Activated naive CD4-positive, alpha-beta T cell treated with anti-CD3 and anti-CD28 coated beads for 36 hours (primary cell): ENCODE measurements around the gene SPDYE17. TPM values are rescaled to one million over a fixed set of nuclear protein-coding genes. Genes with fewer than 3 reads are reported as not detected.
"Not testable (repeated sequence)": the region's sequence is repeated elsewhere in the genome, so short reads cannot be mapped to it uniquely, and the experiment has no call there.

ENCODE experiments used
- CTCF ChIA-PET: fragments of 350-600 bp; sonication (Branson Sonifier 250); formaldehyde crosslinking; loops from one replicate; lab custom pipeline; 2021; ENCODE audit warnings: antibody characterized with exemption; lab: Charles Lee
- DNase-seq: peaks from one replicate; pipeline ENCODE4 v3.0.0-alpha.2; 2020
- H3K27ac Mint-ChIP-seq: one replicate; pipeline ENCODE4 v1.8.0; 2021; ENCODE audit warnings: mild to moderate bottlenecking, mixed read lengths
- H3K27me3 Mint-ChIP-seq: one replicate; pipeline ENCODE4 v1.8.0; 2021; ENCODE audit warnings: low read depth, mixed read lengths
- H3K36me3 Mint-ChIP-seq: one replicate; pipeline ENCODE4 v1.8.0; 2021; ENCODE audit warnings: low read depth, mixed read lengths
- H3K4me1 Mint-ChIP-seq: one replicate; pipeline ENCODE4 v1.8.0; 2021; ENCODE audit warnings: low read depth, mixed read lengths
- H3K4me3 Mint-ChIP-seq: one replicate; pipeline ENCODE4 v1.8.0; 2021; ENCODE audit warnings: mild to moderate bottlenecking, moderate library complexity, mixed read lengths
- H3K9me3 Mint-ChIP-seq: one replicate; pipeline ENCODE4 v1.8.0; 2021; ENCODE audit warnings: mixed read lengths
- intact Hi-C: fragments of 100-400 bp; cut with micrococcal nuclease; formaldehyde crosslinking; loops from one replicate; pipeline ENCODE4 v1.15.1; 2023
- total RNA-seq, 2 experiments: library from RNA; stranded (reverse); gene quantifications; one replicate each; pipeline ENCODE4 v1.2.3, GENCODE V29; 2021

The SPDYE17 gene
- total RNA-seq, 2 experiments from 2014 or later: not detected

DNA sequence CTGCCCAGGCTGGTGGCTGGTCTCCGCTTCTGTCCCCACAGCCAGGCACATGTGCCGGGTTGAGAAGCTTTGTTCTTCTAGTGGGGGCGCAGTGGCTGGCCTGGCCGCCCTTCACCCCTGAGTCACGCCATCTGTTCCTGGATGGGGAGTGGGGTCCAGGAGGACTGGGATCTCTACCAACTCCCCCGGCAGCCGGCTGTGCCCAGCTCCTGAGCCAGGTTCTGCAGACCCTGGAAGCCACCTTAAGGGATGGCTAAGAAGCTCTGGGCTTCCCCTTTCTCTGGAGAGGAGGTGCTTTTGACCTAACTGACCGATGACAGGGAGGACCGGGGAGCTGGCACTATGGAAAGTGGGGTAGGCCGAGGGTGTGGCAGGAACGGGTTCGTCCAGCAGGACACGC lies 37.9 kb downstream of the SPDYE17 start:
- CTCF ChIA-PET, DNase-seq, H3K27ac Mint-ChIP-seq, H3K4me1 Mint-ChIP-seq, H3K36me3 Mint-ChIP-seq, H3K4me3 Mint-ChIP-seq, H3K9me3 Mint-ChIP-seq, intact Hi-C loops, H3K27me3 Mint-ChIP-seq: not testable (repeated sequence)

DNA sequence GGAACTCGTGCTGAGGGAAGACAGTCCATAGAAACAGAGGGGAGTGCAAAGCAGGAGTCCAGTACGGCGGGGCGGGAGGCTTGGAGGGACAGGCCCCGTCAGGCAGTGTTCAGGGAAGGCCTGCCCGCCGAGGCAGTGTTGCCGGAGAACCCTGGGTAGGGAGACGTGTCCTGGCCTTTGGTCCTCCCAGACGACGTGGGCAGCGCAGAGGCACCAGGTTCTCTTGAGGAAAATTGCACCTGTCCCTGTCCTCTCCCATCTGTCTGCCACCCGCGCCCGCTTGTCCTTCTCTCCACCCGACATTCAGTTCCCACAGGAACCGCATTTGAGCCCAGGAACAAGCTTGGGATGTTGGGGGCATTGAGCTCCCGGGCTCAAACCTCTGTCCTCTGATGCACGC lies 38.3 kb downstream of the SPDYE17 start:
- intact Hi-C loops, H3K36me3 Mint-ChIP-seq, CTCF ChIA-PET, H3K9me3 Mint-ChIP-seq, DNase-seq, H3K4me1 Mint-ChIP-seq, H3K27ac Mint-ChIP-seq, H3K27me3 Mint-ChIP-seq, H3K4me3 Mint-ChIP-seq: not testable (repeated sequence)

DNA sequence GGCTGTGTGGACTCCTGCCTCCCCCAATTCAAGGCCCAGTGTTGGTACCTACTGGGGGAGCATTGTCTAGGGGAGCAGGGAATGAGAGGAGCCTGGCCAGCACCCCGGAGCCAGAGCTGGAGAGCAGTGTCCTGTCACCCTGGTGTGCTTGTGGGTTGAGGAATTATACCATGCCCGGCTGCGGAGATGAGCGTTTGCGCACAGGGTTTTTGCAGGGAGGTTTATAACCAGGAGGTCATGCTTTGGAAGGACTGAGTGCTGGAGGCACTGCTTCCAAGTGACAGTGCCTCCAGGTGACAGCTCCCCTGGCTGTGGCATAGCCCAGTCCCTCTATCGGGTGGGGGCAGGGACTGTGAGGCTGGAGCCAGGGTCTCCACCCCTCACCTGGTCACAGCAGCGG lies 39.3 kb downstream of the SPDYE17 start:
- H3K36me3 Mint-ChIP-seq, H3K9me3 Mint-ChIP-seq, H3K27me3 Mint-ChIP-seq, H3K4me1 Mint-ChIP-seq, CTCF ChIA-PET, H3K27ac Mint-ChIP-seq, intact Hi-C loops, H3K4me3 Mint-ChIP-seq, DNase-seq: not testable (repeated sequence)

DNA sequence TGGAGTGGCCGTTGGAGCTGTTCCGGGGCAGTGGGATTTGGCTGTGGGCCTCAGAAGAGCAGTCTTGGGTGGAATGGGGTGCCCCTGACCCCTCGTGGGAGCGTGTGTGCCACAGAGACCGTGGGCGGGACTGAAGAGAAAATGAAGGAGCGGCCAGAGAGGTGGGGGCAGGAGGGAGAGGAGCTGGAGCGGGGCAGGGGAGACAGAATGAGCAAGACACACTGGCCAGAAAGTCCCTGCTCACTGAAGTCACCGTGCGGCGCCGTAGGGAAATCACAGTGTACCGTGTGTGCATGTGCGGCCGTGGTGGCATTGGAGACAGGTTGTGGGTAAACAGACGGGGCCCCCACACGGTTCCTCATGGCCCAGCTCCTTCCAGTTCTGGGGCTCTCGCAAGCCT lies 40.0 kb downstream of the SPDYE17 start:
- H3K27me3 Mint-ChIP-seq, H3K9me3 Mint-ChIP-seq, DNase-seq, H3K4me1 Mint-ChIP-seq, H3K36me3 Mint-ChIP-seq, intact Hi-C loops, CTCF ChIA-PET, H3K27ac Mint-ChIP-seq, H3K4me3 Mint-ChIP-seq: not testable (repeated sequence)

DNA sequence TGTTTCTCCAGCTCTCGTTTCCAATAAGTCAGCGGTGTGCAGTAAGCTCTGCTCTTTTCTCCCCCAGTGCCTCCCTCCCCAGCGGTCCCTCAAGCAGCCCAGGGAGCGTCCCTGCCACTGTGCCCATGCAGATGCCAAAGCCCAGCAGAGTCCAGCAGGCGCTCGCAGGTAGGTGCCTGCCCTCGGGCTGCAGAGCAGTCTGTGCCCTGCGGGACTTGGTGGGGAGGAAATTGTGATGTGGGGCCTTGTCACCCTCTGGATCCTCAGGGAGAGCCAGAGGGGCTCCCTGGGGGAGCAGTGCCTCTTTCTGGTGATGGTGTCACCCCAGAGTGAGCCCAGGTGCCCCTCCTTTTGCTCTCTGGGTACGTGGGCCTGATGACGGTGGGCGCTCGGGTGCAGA lies 42.0 kb downstream of the SPDYE17 start:
- H3K9me3 Mint-ChIP-seq, H3K36me3 Mint-ChIP-seq, intact Hi-C loops, H3K27me3 Mint-ChIP-seq, H3K4me1 Mint-ChIP-seq, H3K27ac Mint-ChIP-seq, CTCF ChIA-PET, H3K4me3 Mint-ChIP-seq, DNase-seq: not testable (repeated sequence)

GRCh38 chr7:76985924-76986717 lies 46.0 kb downstream of the SPDYE17 start:
- H3K27me3 Mint-ChIP-seq, intact Hi-C loops, H3K9me3 Mint-ChIP-seq, H3K4me1 Mint-ChIP-seq, CTCF ChIA-PET, H3K36me3 Mint-ChIP-seq, DNase-seq, H3K27ac Mint-ChIP-seq, H3K4me3 Mint-ChIP-seq: not testable (repeated sequence)

DNA sequence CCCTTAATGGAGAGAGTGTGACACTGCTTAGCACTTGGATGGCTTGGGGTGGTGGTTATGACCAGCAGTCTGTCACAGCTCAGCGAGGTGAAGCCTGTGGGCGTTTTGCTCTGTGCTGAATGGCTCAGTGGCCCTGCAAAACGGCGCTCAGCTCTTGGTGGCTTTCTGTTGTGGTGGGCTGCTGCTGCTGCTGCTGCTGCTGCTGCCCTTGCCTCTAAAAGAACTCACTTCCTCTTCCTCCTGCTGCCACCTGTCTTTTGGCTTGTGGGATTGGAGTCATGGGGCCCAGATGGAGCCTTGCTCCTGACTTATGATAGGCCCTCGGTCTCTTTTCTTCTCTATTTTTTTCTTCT lies 47.4 kb downstream of the SPDYE17 start:
- CTCF ChIA-PET, H3K36me3 Mint-ChIP-seq, H3K4me3 Mint-ChIP-seq, H3K27ac Mint-ChIP-seq, H3K9me3 Mint-ChIP-seq, H3K27me3 Mint-ChIP-seq, H3K4me1 Mint-ChIP-seq, intact Hi-C loops, DNase-seq: not testable (repeated sequence)

DNA sequence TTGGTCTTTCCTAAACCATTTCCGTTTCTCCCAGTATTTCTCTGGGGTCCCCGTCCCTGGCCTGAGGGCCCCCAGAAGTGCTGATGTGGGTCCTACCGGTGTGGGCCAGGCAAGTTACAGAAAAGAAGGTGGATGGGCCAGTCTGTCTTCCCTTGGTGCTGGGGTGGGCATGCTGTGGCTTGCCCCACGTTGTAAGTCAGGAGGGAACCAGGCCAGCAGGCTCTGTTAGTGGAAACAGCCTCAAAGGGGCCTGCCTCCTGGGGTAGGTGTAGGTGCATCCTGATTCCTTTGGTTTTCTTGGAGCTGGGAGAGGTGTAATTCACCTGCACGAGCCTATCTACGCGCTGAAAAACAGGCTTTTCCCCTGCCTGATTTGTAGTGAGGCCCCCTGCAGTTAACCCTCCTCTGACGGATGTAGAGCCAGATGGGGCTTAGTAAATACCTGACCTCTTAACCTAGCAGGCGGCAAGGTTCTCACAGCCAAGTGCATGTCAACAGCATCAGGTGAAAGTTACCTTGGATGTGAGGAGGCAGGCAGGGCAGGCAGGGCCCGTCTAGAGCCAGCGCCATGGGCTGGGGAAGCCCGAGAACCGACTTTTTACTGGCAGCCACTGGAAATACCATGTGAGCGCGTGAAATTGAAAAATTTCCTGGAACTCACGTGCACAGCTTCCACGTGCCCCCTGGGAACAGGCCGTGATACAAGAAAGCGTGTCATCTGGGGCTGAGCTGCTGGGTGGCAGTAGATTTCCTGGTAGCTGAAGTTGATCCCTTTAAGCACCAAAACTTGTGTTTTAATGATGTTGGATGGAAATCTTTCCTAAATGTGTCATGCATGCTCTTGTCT lies 48.0 kb downstream of the SPDYE17 start:
- CTCF ChIA-PET, H3K9me3 Mint-ChIP-seq, H3K4me1 Mint-ChIP-seq, DNase-seq, H3K27me3 Mint-ChIP-seq, intact Hi-C loops, H3K4me3 Mint-ChIP-seq, H3K27ac Mint-ChIP-seq, H3K36me3 Mint-ChIP-seq: not testable (repeated sequence)

DNA sequence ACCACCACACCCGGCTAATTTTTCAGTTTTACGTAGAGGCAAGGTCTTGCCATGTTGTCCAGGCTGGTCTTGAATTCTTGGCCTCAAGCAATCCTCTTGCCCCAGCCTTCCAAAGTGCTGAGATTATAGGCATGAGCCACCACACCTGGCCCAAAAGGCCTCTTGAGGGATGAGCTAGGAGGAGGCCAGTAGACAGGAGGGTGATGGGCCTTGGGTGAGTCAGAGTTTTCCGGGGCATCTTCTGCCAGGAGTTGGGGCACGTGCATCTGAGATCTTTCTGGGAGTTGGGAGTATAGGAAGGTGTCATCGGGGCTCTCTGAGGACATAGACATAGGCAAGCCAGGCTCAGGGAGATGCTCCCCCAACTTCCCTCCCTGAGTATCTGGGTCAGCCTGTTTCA lies 48.8 kb downstream of the SPDYE17 start:
- intact Hi-C loops, H3K9me3 Mint-ChIP-seq, H3K4me1 Mint-ChIP-seq, H3K4me3 Mint-ChIP-seq, CTCF ChIA-PET, H3K27me3 Mint-ChIP-seq, H3K27ac Mint-ChIP-seq, H3K36me3 Mint-ChIP-seq, DNase-seq: not testable (repeated sequence)

- H3K9me3 Mint-ChIP-seq, H3K4me1 Mint-ChIP-seq, CTCF ChIA-PET, intact Hi-C loops, DNase-seq, H3K27ac Mint-ChIP-seq, H3K4me3 Mint-ChIP-seq, H3K36me3 Mint-ChIP-seq, H3K27me3 Mint-ChIP-seq: not testable (repeated sequence)
Observed at GRCh38 chr7:76982501-76982900, 49.7 kb downstream of the SPDYE17 start.

- H3K27me3 Mint-ChIP-seq, intact Hi-C loops, H3K4me1 Mint-ChIP-seq, CTCF ChIA-PET, DNase-seq, H3K4me3 Mint-ChIP-seq, H3K36me3 Mint-ChIP-seq, H3K9me3 Mint-ChIP-seq, H3K27ac Mint-ChIP-seq: not testable (repeated sequence)
Observed at GRCh38 chr7:76981187-76981970, 50.8 kb downstream of the SPDYE17 start.

DNA sequence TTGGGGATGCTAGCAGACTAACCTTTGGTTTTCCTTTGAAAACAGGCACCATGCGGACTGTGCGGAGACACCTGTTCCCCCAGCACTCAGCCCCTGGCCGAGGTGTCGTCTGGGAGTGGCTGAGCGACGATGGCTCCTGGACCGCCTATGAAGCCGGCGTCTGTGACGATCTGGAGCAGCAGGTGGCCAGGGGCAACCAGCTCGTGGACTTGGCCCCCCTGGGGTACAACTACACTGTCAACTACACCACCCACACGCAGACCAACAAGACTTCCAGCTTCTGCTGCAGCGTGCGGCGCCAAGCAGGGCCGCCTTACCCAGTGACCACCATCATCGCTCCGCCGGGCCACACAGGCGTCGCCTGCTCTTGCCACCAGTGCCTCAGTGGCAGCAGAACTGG lies 51.6 kb downstream of the SPDYE17 start:
- H3K27me3 Mint-ChIP-seq, H3K9me3 Mint-ChIP-seq, intact Hi-C loops, CTCF ChIA-PET, H3K27ac Mint-ChIP-seq, H3K4me3 Mint-ChIP-seq, H3K4me1 Mint-ChIP-seq, DNase-seq, H3K36me3 Mint-ChIP-seq: not testable (repeated sequence)
